GM12801 (cell line): Measurements from ENCODE around the gene REXO1.

Source experiments
- TF ChIP-seq, protein P1 (sequence below): IDR thresholded peaks from one replicate; pipeline ENCODE4 v1.5.1; 2011; ENCODE audit warnings: control low read depth; ENCODE audit not compliant: insufficient read length; ENCODE audit errors: extremely low read depth

The REXO1 gene

DNA sequence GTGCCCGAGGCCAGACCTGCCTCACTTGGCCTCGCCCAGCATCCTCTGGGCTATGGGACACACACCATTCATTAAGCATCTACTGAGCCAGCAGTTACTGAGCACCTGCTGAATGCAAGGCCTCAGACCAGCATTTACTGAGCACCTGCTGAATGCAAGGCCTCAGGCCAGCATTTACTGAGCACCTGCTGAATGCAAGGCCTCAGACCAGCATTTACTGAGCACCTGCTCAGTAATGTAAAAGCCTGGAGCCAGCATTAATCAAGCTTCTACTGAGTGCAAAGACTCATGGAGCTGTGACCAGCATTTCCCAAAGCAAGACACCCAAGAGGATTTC is 39.9 kb downstream of the REXO1 start:
- TF ChIP-seq, protein P1, sequence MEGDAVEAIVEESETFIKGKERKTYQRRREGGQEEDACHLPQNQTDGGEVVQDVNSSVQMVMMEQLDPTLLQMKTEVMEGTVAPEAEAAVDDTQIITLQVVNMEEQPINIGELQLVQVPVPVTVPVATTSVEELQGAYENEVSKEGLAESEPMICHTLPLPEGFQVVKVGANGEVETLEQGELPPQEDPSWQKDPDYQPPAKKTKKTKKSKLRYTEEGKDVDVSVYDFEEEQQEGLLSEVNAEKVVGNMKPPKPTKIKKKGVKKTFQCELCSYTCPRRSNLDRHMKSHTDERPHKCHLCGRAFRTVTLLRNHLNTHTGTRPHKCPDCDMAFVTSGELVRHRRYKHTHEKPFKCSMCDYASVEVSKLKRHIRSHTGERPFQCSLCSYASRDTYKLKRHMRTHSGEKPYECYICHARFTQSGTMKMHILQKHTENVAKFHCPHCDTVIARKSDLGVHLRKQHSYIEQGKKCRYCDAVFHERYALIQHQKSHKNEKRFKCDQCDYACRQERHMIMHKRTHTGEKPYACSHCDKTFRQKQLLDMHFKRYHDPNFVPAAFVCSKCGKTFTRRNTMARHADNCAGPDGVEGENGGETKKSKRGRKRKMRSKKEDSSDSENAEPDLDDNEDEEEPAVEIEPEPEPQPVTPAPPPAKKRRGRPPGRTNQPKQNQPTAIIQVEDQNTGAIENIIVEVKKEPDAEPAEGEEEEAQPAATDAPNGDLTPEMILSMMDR: no peak

- TF ChIP-seq, protein P1: no peak
Measured at GRCh38 chr19:1807695-1808394, 40.4 kb downstream of the REXO1 start.

GRCh38 chr19:1807030-1807694 is 41.1 kb downstream of the REXO1 start:
- TF ChIP-seq, protein P1: no peak

DNA sequence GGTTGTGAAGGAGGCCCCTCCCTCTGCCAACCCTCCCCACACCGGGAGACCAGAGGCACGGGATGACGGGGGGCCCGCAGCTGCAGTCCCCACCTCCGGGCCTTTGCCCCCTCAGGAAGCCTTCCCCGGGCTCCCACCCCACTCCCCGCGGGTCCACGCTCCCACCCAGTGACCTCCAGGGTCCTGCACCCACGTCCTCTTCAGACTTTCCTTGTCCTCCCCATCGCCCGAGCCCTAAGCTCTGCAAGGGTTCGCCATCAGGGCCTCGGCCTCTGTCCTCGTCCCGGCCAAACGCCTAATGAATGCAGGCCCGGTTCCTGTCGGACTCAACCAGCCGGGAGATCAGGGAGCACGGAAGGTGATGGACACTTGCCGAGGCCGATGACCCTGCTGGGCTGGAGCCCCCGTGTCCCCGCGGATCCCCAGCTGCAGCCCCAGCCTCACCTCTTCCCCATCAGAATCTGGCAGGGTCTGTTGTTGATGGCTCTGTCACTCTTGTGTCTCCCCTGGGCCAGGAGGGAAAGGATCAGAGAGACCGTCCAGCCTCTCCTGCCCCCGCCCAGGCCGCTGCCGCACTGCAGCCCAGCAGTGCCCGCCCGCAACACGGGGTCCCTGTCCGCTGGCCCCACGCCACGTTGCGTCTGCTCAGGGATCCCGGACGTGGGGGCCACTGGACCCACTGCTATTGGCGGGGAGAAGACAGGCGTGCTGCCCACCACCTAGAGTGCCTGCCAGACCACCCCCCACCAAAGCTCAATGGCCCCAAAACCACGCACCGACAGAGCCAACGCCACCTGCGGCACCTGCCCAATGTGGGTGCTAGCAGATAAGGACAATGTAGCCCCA is 41.9 kb downstream of the REXO1 start:
- TF ChIP-seq, protein P1: no peak

GRCh38 chr19:1805401-1806183 is 42.7 kb downstream of the REXO1 start:
- TF ChIP-seq, protein P1: no peak

GRCh38 chr19:1804858-1805257 is 43.4 kb downstream of the REXO1 start:
- TF ChIP-seq, protein P1: no peak
